H1 (cell line): ENCODE results near the gene FAU. TPM values are rescaled to one million over a fixed set of nuclear protein-coding genes. Genes with fewer than 3 reads are reported as not detected.

Experiments used
- CTCF ChIA-PET: fragments of 300-600 bp; sonication (Branson Sonifier 250); formaldehyde crosslinking; loops from one replicate; lab custom pipeline; 2021; ENCODE audit not compliant: partially characterized antibody; lab: Charles Lee
- POLR2A ChIA-PET: fragments of 300-600 bp; sonication (Branson Sonifier 250); formaldehyde crosslinking; loops from one replicate; lab custom pipeline; 2021; ENCODE audit warnings: inconsistent platforms; ENCODE audit not compliant: partially characterized antibody; lab: Charles Lee
- DNase-seq, 2 experiments: peaks; one replicate each; pipeline versions ENCODE4 v3.0.0 to v3.0.0-alpha.2; 2010 to 2022; ENCODE audit warnings: low spot score in 2 of 2, low read depth in 1 of 2, mixed read lengths in 1 of 2
- FAIRE-seq: peaks from 2 replicates; lab custom pipeline; 2011; peaks lifted over from hg19 to GRCh38; lab: Jason Lieb, UNC
- H2AFZ ChIP-seq: 2 replicates; pipeline ENCODE4 v1.8.1; 2012; ENCODE audit warnings: low read length, inconsistent platforms
- H2AK5ac ChIP-seq: 2 replicates; pipeline ENCODE4 v1.6.1; 2013; ENCODE audit warnings: low read depth, low read length
- H2BK120ac ChIP-seq: replicated peaks from 2 replicates; pipeline ENCODE3; 2013; ENCODE audit warnings: low read depth, low read length, inconsistent platforms
- H2BK12ac ChIP-seq: 2 replicates; pipeline ENCODE4 v1.6.1; 2013; ENCODE audit warnings: low read depth, low read length
- H2BK15ac ChIP-seq: 2 replicates; pipeline ENCODE4 v1.6.1; 2013; ENCODE audit warnings: low read length
- H2BK20ac ChIP-seq: 2 replicates; pipeline ENCODE4 v1.6.1; 2013; ENCODE audit warnings: low read length
- H2BK5ac ChIP-seq: 2 replicates; pipeline ENCODE4 v1.6.1; 2013; ENCODE audit warnings: low read depth, low read length
- H3K14ac ChIP-seq: 2 replicates; pipeline ENCODE4 v1.6.1; 2013; ENCODE audit warnings: inconsistent platforms; ENCODE audit not compliant: insufficient read length
- H3K18ac ChIP-seq: 2 replicates; pipeline ENCODE4 v1.6.1; 2013; ENCODE audit warnings: low read length; ENCODE audit errors: extremely low read depth
- H3K23ac ChIP-seq: 2 replicates; pipeline ENCODE4 v1.6.1; 2013; ENCODE audit warnings: inconsistent platforms; ENCODE audit not compliant: insufficient read length
- H3K23me2 ChIP-seq: 2 replicates; pipeline ENCODE4 v1.6.1; 2013; ENCODE audit warnings: low read depth, low read length
- H3K27ac ChIP-seq: 2 replicates; pipeline ENCODE4 v1.6.1; 2011; ENCODE audit warnings: low read depth, low read length, inconsistent platforms
- H3K27me3 ChIP-seq, 4 experiments: replicated peaks in 1 of 4; 1 replicate in 1 of 4; 2 replicates in 3 of 4; pipeline versions ENCODE4 v1.6.1 to v1.8.1; 2011 to 2013; ENCODE audit warnings: low read length in 3 of 4, mild to moderate bottlenecking in 3 of 4, inconsistent platforms in 2 of 4, mixed read lengths in 2 of 4, moderate library complexity in 1 of 4; ENCODE audit not compliant: control insufficient read depth in 3 of 4, insufficient read depth in 3 of 4; ENCODE audit errors: extremely low read depth in 1 of 4
- H3K36me3 ChIP-seq, 4 experiments: 2 replicates each; pipeline versions ENCODE4 v1.6.1 to v1.8.1; 2011 to 2013; ENCODE audit warnings: mild to moderate bottlenecking in 4 of 4, low read length in 3 of 4, moderate library complexity in 2 of 4, control low read depth in 1 of 4, inconsistent platforms in 1 of 4; ENCODE audit not compliant: insufficient read depth in 4 of 4, control insufficient read depth in 2 of 4
- H3K4ac ChIP-seq: replicated peaks from 2 replicates; pipeline ENCODE3; 2013; ENCODE audit warnings: low read length, low read depth, mixed read lengths, inconsistent platforms; ENCODE audit not compliant: insufficient read length
- H3K4me1 ChIP-seq, 4 experiments: replicated peaks in 1 of 4; 1 replicate in 1 of 4; 2 replicates in 3 of 4; pipeline versions ENCODE4 v1.6.1 to v1.8.1; 2011 to 2013; ENCODE audit warnings: low read length in 3 of 4, inconsistent platforms in 2 of 4, mixed read lengths in 1 of 4; ENCODE audit not compliant: insufficient read depth in 4 of 4, control insufficient read depth in 3 of 4
- H3K4me2 ChIP-seq, 2 experiments: 2 replicates each; pipeline versions ENCODE4 v1.6.1 to v1.8.1; 2011 to 2013; ENCODE audit warnings: low read depth in 2 of 2, low read length in 2 of 2, control low read depth in 1 of 2, inconsistent platforms in 1 of 2, mild to moderate bottlenecking in 1 of 2; ENCODE audit not compliant: insufficient read depth in 1 of 2
- H3K4me3 ChIP-seq, 4 experiments: fragments of 200-600, 300-600 bp in 1 of 4; sonication (generic), shearing (Covaris generic), sonication (Bioruptor Twin) in 1 of 4; 2 replicates each; pipeline versions ENCODE4 v1.5.1 to v1.8.1; 2011 to 2016; ENCODE audit warnings: low read length in 4 of 4, low read depth in 3 of 4, control low read depth in 2 of 4, inconsistent platforms in 2 of 4, mild to moderate bottlenecking in 2 of 4, mixed read lengths in 1 of 4, moderate library complexity in 1 of 4; ENCODE audit not compliant: insufficient read depth in 2 of 4; ENCODE audit errors: extremely low read depth in 1 of 4
- H3K56ac ChIP-seq: replicated peaks from 2 replicates; pipeline ENCODE3; 2013; ENCODE audit warnings: low read depth, mild to moderate bottlenecking, mixed read lengths, low read length, inconsistent platforms; ENCODE audit not compliant: insufficient read length
- H3K79me1 ChIP-seq: 2 replicates; pipeline ENCODE4 v1.6.1; 2013; ENCODE audit warnings: low read depth, low read length, control low read depth
- H3K79me2 ChIP-seq, 2 experiments: 2 replicates each; pipeline versions ENCODE4 v1.6.1 to v1.8.1; 2012 to 2013; ENCODE audit warnings: low read length in 2 of 2, mild to moderate bottlenecking in 2 of 2, inconsistent platforms in 1 of 2; ENCODE audit not compliant: insufficient read depth in 2 of 2, control insufficient read depth in 1 of 2
- H3K9ac ChIP-seq, 4 experiments: replicated peaks in 1 of 4; 1 replicate in 1 of 4; 2 replicates in 3 of 4; pipeline versions ENCODE4 v1.6.1 to v1.8.1; 2011 to 2013; ENCODE audit warnings: low read depth in 3 of 4, low read length in 3 of 4, control low read depth in 2 of 4, mild to moderate bottlenecking in 2 of 4, moderate library complexity in 2 of 4, inconsistent platforms in 1 of 4; ENCODE audit errors: extremely low read depth in 1 of 4
- H3K9me3 ChIP-seq, 2 experiments: 2 replicates each; pipeline versions ENCODE4 v1.6.1 to v1.8.1; 2012 to 2013; ENCODE audit warnings: mild to moderate bottlenecking in 2 of 2, moderate library complexity in 2 of 2, control low read depth in 1 of 2, inconsistent platforms in 1 of 2, low read depth in 1 of 2, low read length in 1 of 2, mixed read lengths in 1 of 2; ENCODE audit not compliant: insufficient read depth in 2 of 2
- H4K20me1 ChIP-seq, 2 experiments: replicated peaks in 1 of 2; 2 replicates each; pipeline versions ENCODE3 to v1.8.1; 2011 to 2013; ENCODE audit warnings: inconsistent platforms in 2 of 2, low read length in 2 of 2, mild to moderate bottlenecking in 1 of 2; ENCODE audit not compliant: insufficient read depth in 2 of 2, control insufficient read depth in 1 of 2
- H4K5ac ChIP-seq: 2 replicates; pipeline ENCODE4 v1.6.1; 2013; ENCODE audit warnings: low read length, low read depth, mixed read lengths, inconsistent platforms; ENCODE audit not compliant: insufficient read length
- H4K8ac ChIP-seq: 2 replicates; pipeline ENCODE4 v1.8.0; 2013; ENCODE audit warnings: mild to moderate bottlenecking, moderate library complexity, low read length, inconsistent platforms; ENCODE audit not compliant: insufficient read depth; ENCODE audit errors: extremely low read depth
- H4K91ac ChIP-seq: replicated peaks from 2 replicates; pipeline ENCODE3; 2013; ENCODE audit warnings: low read length, mixed read lengths, inconsistent platforms; ENCODE audit not compliant: insufficient read length
- BACH1 ChIP-seq: IDR thresholded peaks from 2 replicates; pipeline ENCODE4 v1.6.1; 2012; ENCODE audit warnings: low read length, improper control_type of control experiment
- KDM5A ChIP-seq: fragments of 200-600 bp; IDR thresholded peaks from 2 replicates; pipeline ENCODE4 v1.7.1; 2012; ENCODE audit warnings: mild to moderate bottlenecking, low read length, inconsistent platforms, mixed read lengths
- POU5F1 ChIP-seq: IDR thresholded peaks from 2 replicates; pipeline ENCODE4 v1.6.1; 2011; ENCODE audit warnings: low read depth, mild to moderate bottlenecking, low read length, moderate library complexity
- TBP ChIP-seq: IDR thresholded peaks from 2 replicates; pipeline ENCODE4 v1.6.1; 2011; ENCODE audit warnings: low read depth, low read length, improper control_type of control experiment
- ZNF274 ChIP-seq: IDR thresholded peaks from 2 replicates; pipeline ENCODE4 v1.7.0; 2012; ENCODE audit warnings: low read length, borderline replicate concordance; ENCODE audit errors: extremely low read depth
- WGBS, 2 experiments: shearing (Covaris generic) in 1 of 2; methylation state at CpG; one replicate each; pipeline versions ENCODE4 v1.1.6 to v1.1.7; 2013 to 2015; ENCODE audit warnings: low lambda C conversion rate in 2 of 2, mixed read lengths in 2 of 2, inconsistent platforms in 1 of 2, low coverage in 1 of 2, missing lambda C conversion rate in 1 of 2; ENCODE audit not compliant: insufficient replicate concordance in 2 of 2, insufficient coverage in 1 of 2, insufficient read length in 1 of 2; ENCODE audit errors: extremely low coverage in 1 of 2, missing lambda C conversion rate in 1 of 2; 5-methylcytosine and 5-hydroxymethylcytosine counted together
- polyA plus RNA-seq, 7 experiments: library from polyadenylated mRNA; depleted of rRNA in 3 of 7; stranded (reverse) in 5 of 7; unstranded in 2 of 7; fragments of >200 nt in 5 of 7; fragments of 200-250 nt in 2 of 7; gene quantifications; 1 replicate in 5 of 7; 2 replicates in 1 of 7; 4 replicates in 1 of 7; pipeline versions ENCODE4 v1.2.1 to v1.2.3, GENCODE V29; 2011 to 2013; ENCODE audit warnings: missing spikeins in 2 of 7, mixed read lengths in 2 of 7
- total RNA-seq: library from RNA; stranded (reverse); fragmentation: NEBNext Ultra II Directional; extraction: Animal tissue kit (Norgen Biotek cat#: 25700); gene quantifications from 2 replicates; pipeline ENCODE4 v1.2.1, GENCODE V29; 2021

Gene FAU
- total and polyA plus RNA-seq, 2 of the 8 experiments (the other 6 are each of a cell fraction or from before 2014, with no cell fraction given), result 826 to 896 TPM

DNA sequence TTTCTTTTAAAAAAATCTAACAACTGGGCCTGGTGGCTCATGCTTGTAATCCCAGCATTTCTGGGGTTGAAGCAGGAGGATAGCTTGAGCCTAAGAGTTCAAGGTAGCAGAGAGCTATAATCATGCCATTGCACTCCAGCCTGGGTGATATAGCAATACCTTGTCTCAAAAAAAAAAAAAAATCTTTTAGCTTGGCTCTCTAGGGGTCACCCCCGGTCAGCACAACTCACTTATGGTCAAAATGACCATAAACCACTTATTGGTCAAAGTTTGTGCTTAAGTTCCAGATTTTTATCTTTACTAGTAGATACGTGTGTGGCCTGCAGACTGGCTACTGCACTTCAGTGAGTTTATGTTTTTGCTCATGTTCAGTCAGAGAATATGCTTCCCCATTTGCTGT lies 41.8 kb upstream of the FAU start:
- no peak overlapping the region for H3K27ac ChIP-seq
- no peak overlapping the region for H4K91ac ChIP-seq
- H2AK5ac ChIP-seq, result no peak overlapping the region
- 97% methylated on average over 2 of the region's 2 CpGs; no CpG with 5 or more reads in 1 of the 2 experiments for WGBS, 2 experiments
- H3K14ac ChIP-seq, result no peak overlapping the region
- no peak overlapping the region for H2AFZ ChIP-seq
- no peaks in the 10 kb centered on the region for H3K27me3 ChIP-seq
- H4K8ac ChIP-seq, result no peak overlapping the region
- no peak overlapping the region for H3K4me2 ChIP-seq
- no peak overlapping the region for H3K18ac ChIP-seq
- no peak overlapping the region for H2BK12ac ChIP-seq
- no peak for DNase-seq
- no peak overlapping the region for H2BK120ac ChIP-seq
- 0 out of 7 replicates have a peak, but pooled peaks cover 0 to 3% (median 0%) of the 10 kb centered on the region in 4 experiments for H3K4me1 ChIP-seq
- no peak for TF ChIP-seq BACH1
- no peak for TF ChIP-seq POU5F1
- TF ChIP-seq TBP, result no peak
- TF ChIP-seq ZNF274, result no peak
- TF ChIP-seq KDM5A, result no peak
- no peaks in the 10 kb centered on the region for H3K79me1 ChIP-seq
- no peak overlapping the region for H2BK5ac ChIP-seq
- POLR2A ChIA-PET, result interaction anchor here (0.7 to 1.3 kb wide), 4 partner anchors 9 to 110 kb away, joined by 3 to 4 read pairs (median 3); no protein-coding TSS in a partner anchor
- H3K4me3 ChIP-seq, result no peak overlapping the region
- no peaks in the 10 kb centered on the region for H3K36me3 ChIP-seq
- no peaks in the 10 kb centered on the region for H4K20me1 ChIP-seq
- H2BK20ac ChIP-seq, result no peak overlapping the region
- no peaks in the 10 kb centered on the region; the same call in 1 of the 2 replicates for H3K23me2 ChIP-seq
- H3K9me3 ChIP-seq, result no peaks in the 10 kb centered on the region
- H3K4ac ChIP-seq, result no peak overlapping the region
- no peak overlapping the region for H3K56ac ChIP-seq
- H2BK15ac ChIP-seq, result no peak overlapping the region
- H3K23ac ChIP-seq, result no peak overlapping the region
- H3K9ac ChIP-seq, result no peak overlapping the region
- H3K79me2 ChIP-seq, result no peaks in the 10 kb centered on the region
- no peak overlapping the region for H4K5ac ChIP-seq
- CTCF ChIA-PET, result no interaction called here
- no peak for FAIRE-seq
